Measurements from ENCODE around the gene ELMOD3. TPM values are rescaled to one million over a fixed set of nuclear protein-coding genes. Genes with fewer than 3 reads are reported as not detected.
"Not testable (repeated sequence)": the region's sequence is repeated elsewhere in the genome, so short reads cannot be mapped to it uniquely, and the experiment has no call there.

Gene ELMOD3
- total RNA-seq, 1 donor from 2014 or later: 16.7 TPM

DNA sequence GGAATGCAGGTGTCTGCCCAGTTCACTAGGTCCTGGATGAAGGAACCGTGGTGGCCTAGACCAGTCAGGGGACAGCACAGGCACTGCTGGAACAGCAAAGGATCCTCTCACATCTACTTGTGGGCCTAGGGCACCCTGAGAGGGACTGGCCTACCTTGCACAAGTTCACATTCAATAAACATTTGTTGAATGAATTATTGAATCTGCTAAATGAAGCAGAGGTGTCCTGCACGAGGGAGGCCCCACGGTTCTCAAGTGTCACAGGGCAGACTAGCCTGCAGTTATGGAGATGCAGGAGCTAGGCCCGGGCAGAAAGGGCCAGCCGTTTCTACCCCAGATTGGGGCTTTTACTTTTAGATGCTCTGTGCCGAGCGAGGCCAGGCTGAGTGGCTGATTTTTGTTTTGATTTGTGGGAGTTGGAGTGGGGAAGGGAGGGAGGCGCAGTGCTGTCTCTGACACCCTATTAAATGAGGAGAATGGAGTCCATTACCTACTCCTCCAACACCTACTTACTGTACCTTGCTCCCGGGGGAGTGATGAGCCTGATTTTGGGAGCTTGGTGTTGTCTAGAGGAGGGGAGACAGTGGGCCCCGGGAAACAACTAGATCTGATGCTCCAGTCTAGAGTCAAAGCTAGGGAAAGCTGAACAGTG, 82.4 kb downstream of the ELMOD3 start:
- Mint-ChIP-seq H3K27me3 (no peaks in the 10 kb centered on the region), H3K27ac (peak overlapping the region; percentile 97), H3K36me3 (ENCODE audit: low read depth) (no peaks in the 10 kb centered on the region), H3K4me3 (peak overlapping the region; percentile 85), H3K9me3 (no peaks in the 10 kb centered on the region), H3K4me1 (peaks cover 30% of the 10 kb centered on the region)
- no peak for DNase-seq
- intact Hi-C loops (cut with micrococcal nuclease): no loop called here

DNA sequence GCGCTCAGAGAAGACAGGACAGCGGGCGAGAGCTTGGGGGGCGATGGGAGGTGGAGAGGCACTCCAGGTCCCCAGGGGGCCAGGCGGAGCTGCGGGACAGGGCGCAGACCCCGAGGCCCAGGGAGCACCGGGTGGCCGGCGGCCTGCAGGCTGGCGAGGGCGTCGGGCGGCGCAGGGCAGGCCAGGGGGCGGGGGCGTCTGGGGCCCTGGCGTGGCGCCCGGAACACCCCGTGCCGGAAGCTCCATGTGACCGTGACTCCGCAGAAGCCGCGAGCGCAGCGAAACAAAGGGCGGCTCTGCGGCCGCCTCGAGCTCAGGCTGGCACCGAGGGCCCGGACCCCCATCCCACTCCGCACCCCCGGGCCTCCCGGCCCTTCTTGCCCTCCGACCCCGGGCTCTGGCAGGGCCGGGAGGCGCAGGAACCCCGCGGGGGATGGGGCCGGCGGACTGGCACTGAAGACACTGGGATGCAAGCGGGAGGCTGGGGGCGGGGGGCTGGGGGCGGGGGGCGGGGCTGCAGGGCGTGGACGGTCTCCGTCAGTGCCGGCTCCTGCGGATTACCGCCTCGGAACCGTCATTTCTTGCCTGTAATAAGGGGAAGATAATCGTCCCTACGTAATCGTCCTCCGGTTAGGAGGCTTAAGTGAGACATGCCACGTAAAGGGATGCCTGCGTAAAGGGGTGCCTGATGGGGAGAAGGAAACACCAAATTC, 83.1 kb downstream of the ELMOD3 start:
- Mint-ChIP-seq H3K27ac (peak overlapping the region; percentile 97), H3K4me1 (peaks cover 30% of the 10 kb centered on the region)

DNA sequence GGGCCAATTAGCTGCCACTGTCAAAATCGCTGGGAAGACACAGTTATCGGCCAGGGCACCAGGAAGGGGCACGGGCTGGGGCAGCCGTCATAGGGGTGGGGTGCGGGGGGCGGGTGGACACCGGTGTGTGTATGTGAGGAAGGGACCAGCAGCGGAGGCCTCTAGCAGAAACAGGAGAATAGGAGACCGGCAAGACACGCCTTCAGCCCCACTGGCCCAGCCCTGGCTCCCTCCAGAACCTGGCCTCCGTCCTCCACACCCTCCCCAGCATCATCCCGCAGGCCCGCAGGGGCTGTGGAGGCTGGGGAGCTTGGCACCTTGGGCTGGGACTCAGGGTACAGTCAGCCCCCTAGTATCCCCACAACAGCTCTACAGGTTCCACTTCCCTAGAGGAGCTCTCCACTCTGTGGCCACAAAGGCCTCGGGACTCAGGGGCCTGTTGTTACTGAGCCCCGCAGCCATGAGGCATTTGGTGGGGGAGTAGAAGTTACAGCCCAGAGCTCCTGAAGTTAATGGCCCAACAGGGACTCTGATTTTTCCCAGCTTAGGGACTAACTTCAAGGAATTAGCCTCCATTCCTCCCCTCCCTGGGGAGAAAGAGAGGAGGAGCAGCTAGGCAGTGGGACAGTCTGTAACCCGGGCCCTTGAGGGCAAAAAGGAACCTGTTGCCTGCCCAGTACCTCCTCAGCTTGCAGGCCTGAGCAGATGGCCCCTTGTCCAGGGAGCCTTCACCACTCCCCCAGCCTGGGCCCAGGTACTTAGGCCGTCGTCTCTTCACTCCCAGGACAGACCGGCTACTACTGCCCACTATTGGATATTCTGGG, 83.8 kb downstream of the ELMOD3 start:
- H3K27me3 Mint-ChIP-seq: no peaks in the 10 kb centered on the region
- no peaks in the 10 kb centered on the region for H3K36me3 Mint-ChIP-seq (ENCODE audit: low read depth)
- intact Hi-C loops (cut with micrococcal nuclease): loop anchor here (1.0 kb wide), 2 partner anchors 20 to 101 kb away; partner anchors contain the start of genes MAT2A and SH2D6
- H3K9me3 Mint-ChIP-seq: no peaks in the 10 kb centered on the region
- H3K4me1 Mint-ChIP-seq: peaks cover 30% of the 10 kb centered on the region
- DNase-seq: no peak
- H3K4me3 Mint-ChIP-seq: peak overlapping the region; percentile 91
- H3K27ac Mint-ChIP-seq: peak overlapping the region; percentile 96

More for the DNA sequence above, 83.1 kb downstream of the ELMOD3 start:
- Mint-ChIP-seq H3K4me3 (peak overlapping the region; percentile 91), H3K27me3 (no peaks in the 10 kb centered on the region), H3K9me3 (no peaks in the 10 kb centered on the region), H3K36me3 (ENCODE audit: low read depth) (no peaks in the 10 kb centered on the region)
- peak; percentile 91 for DNase-seq
- intact Hi-C loops (cut with micrococcal nuclease): loop anchor here (1.0 kb wide), 2 partner anchors 19 to 102 kb away; partner anchors contain the start of genes MAT2A and SH2D6

DNA sequence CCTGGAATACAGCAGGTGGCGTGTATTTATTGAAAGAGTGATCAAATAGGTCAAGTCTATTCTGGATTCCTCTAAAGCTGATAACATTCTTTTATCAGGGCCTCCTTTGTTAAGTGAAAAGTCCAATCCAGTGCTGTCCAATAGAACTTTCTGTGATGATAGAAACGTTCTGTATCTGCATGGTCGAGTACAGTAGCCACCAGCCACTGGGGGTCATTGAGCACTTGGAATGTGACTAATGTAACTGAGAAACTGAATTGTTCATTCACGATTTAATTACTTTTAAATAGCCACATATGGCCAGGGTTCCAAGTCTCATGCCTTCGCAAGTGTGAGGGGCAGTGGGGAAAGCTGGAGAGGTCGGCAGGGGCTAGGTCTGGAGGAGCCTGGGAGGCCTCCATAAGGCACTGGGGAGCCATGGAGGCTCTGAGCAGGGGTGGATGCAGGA, 84.5 kb downstream of the ELMOD3 start:
- Mint-ChIP-seq H3K4me1 (peaks cover 30% of the 10 kb centered on the region), H3K4me3 (peak overlapping the region; percentile 74), H3K27ac (peak overlapping the region; percentile 89), H3K9me3 (no peaks in the 10 kb centered on the region), H3K36me3 (ENCODE audit: low read depth) (no peaks in the 10 kb centered on the region), H3K27me3 (no peaks in the 10 kb centered on the region)
- no peak for DNase-seq
- intact Hi-C loops (cut with micrococcal nuclease): no loop called here

DNA sequence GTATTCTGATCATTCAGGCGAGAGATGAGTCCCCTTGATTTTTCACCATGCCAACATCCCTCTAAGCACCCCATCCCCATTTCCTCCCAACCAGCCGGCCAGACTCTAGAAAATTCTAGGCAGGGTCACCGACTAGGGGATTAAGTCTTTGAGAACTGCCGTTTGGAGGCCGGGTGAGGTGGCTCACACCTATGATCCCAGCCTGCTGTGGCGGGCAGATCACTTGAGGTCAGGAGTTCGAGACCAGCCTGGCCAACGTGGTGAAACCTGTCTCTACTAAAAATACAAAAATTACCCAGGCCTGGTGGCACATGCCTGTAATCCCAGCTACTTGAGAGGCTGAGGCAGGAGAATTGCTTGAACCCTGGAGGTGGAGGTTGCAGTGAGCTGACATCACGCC, 85.0 kb downstream of the ELMOD3 start:
- Mint-ChIP-seq H3K27ac (peak overlapping the region; percentile 89), H3K4me3 (peak overlapping the region; percentile 74), H3K4me1 (peaks cover 30% of the 10 kb centered on the region)
- H3K27me3 Mint-ChIP-seq; intact Hi-C loops (cut with micrococcal nuclease); H3K36me3 Mint-ChIP-seq (ENCODE audit: low read depth); H3K9me3 Mint-ChIP-seq; DNase-seq: not testable (repeated sequence)

DNA sequence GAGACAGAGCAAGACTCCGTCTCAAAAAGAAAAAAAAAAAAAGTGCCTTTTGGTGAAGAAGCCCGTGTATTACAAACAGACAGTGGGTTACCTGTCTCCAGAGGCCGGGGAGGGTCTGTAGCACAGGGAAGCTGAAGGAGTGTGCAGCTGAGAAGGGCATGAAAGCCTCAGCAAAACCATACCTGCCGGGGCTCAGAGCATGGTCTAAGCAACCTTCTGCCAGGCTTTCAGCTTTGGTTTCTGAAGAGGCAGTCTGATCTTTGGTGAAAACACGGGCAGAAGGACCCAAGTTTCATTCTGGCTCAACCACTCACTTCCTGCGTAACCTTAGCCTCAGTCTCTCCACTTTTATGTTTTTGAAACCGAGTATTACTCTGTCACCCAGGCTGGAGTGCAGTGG, 85.4 kb downstream of the ELMOD3 start:
- peaks cover 30% of the 10 kb centered on the region for H3K4me1 Mint-ChIP-seq
- peak; percentile 71 for DNase-seq
- no peaks in the 10 kb centered on the region for H3K27me3 Mint-ChIP-seq
- no peaks in the 10 kb centered on the region for H3K9me3 Mint-ChIP-seq
- no peaks in the 10 kb centered on the region for H3K36me3 Mint-ChIP-seq (ENCODE audit: low read depth)
- H3K27ac Mint-ChIP-seq: peak overlapping the region; percentile 89
- intact Hi-C loops (cut with micrococcal nuclease): no loop called here
- H3K4me3 Mint-ChIP-seq: peak overlapping the region; percentile 74

DNA sequence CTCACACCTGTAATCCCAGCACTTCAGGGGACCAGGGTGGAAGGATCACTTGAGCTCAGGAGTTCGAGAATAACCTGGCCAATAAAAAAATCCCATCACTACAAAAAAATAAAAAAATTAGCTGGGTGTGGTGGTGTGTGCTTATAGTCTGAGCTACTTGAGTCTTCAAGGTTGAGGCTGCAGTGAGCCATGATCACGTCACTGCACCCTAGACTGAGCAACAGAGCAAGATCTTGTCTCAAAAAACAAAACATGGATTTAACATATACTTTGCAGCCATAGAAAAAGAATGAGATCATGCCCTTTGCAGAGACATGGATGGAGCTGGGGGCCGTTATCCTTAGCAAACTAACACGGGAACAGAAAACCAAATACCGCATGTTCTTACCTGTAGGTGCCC, 86.2 kb downstream of the ELMOD3 start:
- Mint-ChIP-seq H3K36me3 (ENCODE audit: low read depth) (no peaks in the 10 kb centered on the region), H3K9me3 (no peaks in the 10 kb centered on the region), H3K4me3 (no peak overlapping the region), H3K27me3 (no peaks in the 10 kb centered on the region), H3K4me1 (peaks cover 30% of the 10 kb centered on the region), H3K27ac (peak overlapping the region; percentile 8)
- intact Hi-C loops (cut with micrococcal nuclease): no loop called here
- no peak for DNase-seq

Other genes with a start within 250 kb of the ELMOD3 start
- gene TCF7L1, start 221.4 kb upstream of the ELMOD3 start, total RNA-seq: 0.19 TPM in 1 of 2 replicates, not detected in the other
- 89.6 and 94.1 TPM in 2 replicates for gene TGOLN2, start 26.8 kb upstream of the ELMOD3 start, total RNA-seq
- 21.0 and 25.0 TPM in 2 replicates for gene RETSAT, start 241 bp upstream of the ELMOD3 start, total RNA-seq
- 51.6 and 63.6 TPM in 2 replicates for gene CAPG, start 55.6 kb downstream of the ELMOD3 start, total RNA-seq
- 0.69 and 0.96 TPM in 2 replicates for gene SH2D6, start 63.9 kb downstream of the ELMOD3 start, total RNA-seq
- gene MAT2A, start 184.4 kb downstream of the ELMOD3 start, total RNA-seq: 481 and 492 TPM in 2 replicates
- gene GGCX, start 206.7 kb downstream of the ELMOD3 start, total RNA-seq: 21.8 and 23.1 TPM in 2 replicates
- 90.9 and 91.3 TPM in 2 replicates for gene VAMP8, start 222.8 kb downstream of the ELMOD3 start, total RNA-seq
- 33.1 and 37.9 TPM in 2 replicates for gene VAMP5, start 229.7 kb downstream of the ELMOD3 start, total RNA-seq
- 111 and 116 TPM in 2 replicates for gene RNF181, start 241.0 kb downstream of the ELMOD3 start, total RNA-seq
- 6.2 and 6.5 TPM in 2 replicates for gene TMEM150A, start 247.9 kb downstream of the ELMOD3 start, total RNA-seq